Muscle layer of colon (tissue), 2 donors: ENCODE measurements around the gene INSYN2B.

ENCODE experiments used
- H3K27ac ChIP-seq: one replicate; pipeline ENCODE4 v1.7.0; 2013; ENCODE audit warnings: low read depth, mild to moderate bottlenecking, low read length, moderate library complexity
- H3K27me3 ChIP-seq, 2 donors: one replicate each; pipeline ENCODE4 v1.7.0; 2013; ENCODE audit warnings: low read length in 2 of 2, mild to moderate bottlenecking in 2 of 2; ENCODE audit not compliant: insufficient read depth in 2 of 2, control insufficient read depth in 1 of 2
- H3K36me3 ChIP-seq: one replicate; pipeline ENCODE4 v1.7.0; 2013; ENCODE audit warnings: mild to moderate bottlenecking, low read length; ENCODE audit not compliant: insufficient read depth
- H3K4me1 ChIP-seq: one replicate; pipeline ENCODE4 v1.7.0; 2013; ENCODE audit warnings: mild to moderate bottlenecking, low read length; ENCODE audit not compliant: insufficient read depth
- H3K4me3 ChIP-seq, 2 donors: one replicate each; pipeline ENCODE4 v1.7.0; 2013; ENCODE audit warnings: low read length in 2 of 2, low read depth in 1 of 2, mild to moderate bottlenecking in 1 of 2, moderate library complexity in 1 of 2
- H3K9ac ChIP-seq: one replicate; pipeline ENCODE4 v1.7.0; 2013; ENCODE audit warnings: low read length
- H3K9me3 ChIP-seq: one replicate; pipeline ENCODE4 v1.7.0; 2013; ENCODE audit warnings: mild to moderate bottlenecking, low read length
- donor health status: abdominal sarcoma.
- donor health status: Adenocarcinoma of cecum.

The INSYN2B gene

DNA sequence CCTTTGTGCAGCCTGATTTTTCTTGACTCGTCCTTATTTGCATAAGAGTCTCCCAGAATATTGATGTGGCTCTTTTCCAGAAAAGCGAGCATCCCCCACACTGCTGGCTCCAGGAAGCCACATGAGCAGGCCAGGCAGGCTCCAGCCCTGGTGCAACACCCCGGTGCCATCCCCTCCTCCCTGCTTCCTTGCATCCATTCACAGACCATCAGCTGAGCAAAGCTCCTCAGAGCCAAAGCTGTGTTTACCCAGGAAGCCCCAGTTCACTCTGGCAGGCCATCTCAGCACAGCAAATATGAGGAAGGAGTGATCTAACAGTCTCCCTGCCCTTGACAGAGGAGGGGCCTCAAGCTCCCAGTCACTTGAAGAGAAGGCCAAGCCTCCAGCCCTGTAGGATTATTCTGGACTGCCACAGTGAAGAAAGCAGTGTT, 34.4 kb downstream of the INSYN2B start:
- Histone ChIP-seq H3K27ac (no peak overlapping the region), H3K36me3 (no peaks in the 10 kb centered on the region), H3K9ac (no peak overlapping the region), H3K4me1 (no peaks in the 10 kb centered on the region), H3K4me3 (no peak overlapping the region), H3K27me3 (no peaks in the 10 kb centered on the region), H3K9me3 (no peaks in the 10 kb centered on the region)

DNA sequence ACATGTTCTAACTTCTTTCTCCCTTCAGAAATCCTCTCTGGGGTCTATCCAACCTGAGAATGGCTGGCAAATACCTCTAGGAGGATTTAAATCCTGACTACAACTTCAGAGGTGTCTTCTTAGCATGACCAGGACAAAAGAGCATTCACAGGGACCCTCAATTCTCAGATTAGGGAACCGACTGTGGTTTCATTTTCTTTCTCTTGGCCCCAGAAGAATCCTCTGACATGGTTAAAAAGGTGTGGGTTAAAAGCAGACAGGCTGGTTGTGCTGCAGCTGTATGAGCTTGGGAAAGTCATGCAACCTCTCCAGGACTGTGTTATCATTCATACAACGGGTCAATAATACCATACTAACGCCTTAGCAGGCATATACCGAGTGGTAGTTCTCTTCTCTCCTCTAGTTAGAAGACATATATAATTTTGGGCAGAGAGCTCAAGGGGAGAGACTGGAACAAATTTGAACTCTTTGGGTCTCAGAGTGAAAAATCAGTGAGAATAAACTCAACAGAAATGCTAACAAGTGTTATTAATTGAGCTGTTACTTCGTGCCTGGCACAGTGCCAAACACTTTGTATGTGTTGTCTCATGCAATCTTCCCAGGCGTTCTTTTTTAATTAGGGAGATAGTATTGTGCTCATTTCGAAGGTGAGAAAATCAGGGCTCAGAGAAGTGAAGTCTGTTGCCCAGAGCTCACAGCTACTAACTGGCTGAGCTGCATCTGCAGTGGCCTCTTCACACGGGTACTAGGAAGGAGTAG, 35.2 kb downstream of the INSYN2B start:
- no peaks in the 10 kb centered on the region for H3K4me1 ChIP-seq
- H3K36me3 ChIP-seq, result no peaks in the 10 kb centered on the region
- H3K27me3 ChIP-seq, result no peaks in the 10 kb centered on the region
- no peak overlapping the region for H3K4me3 ChIP-seq
- H3K27ac ChIP-seq, result no peak overlapping the region
- H3K9ac ChIP-seq, result no peak overlapping the region
- no peaks in the 10 kb centered on the region for H3K9me3 ChIP-seq

- H3K9ac ChIP-seq, result no peak overlapping the region
- no peaks in the 10 kb centered on the region for H3K4me1 ChIP-seq
- no peak overlapping the region for H3K27ac ChIP-seq
- H3K36me3 ChIP-seq, result no peaks in the 10 kb centered on the region
- H3K9me3 ChIP-seq, result no peaks in the 10 kb centered on the region
- no peaks in the 10 kb centered on the region for H3K27me3 ChIP-seq
- H3K4me3 ChIP-seq, result no peak overlapping the region
Measured at GRCh38 chr5:169944115-169944514, 36.2 kb downstream of the INSYN2B start.

DNA sequence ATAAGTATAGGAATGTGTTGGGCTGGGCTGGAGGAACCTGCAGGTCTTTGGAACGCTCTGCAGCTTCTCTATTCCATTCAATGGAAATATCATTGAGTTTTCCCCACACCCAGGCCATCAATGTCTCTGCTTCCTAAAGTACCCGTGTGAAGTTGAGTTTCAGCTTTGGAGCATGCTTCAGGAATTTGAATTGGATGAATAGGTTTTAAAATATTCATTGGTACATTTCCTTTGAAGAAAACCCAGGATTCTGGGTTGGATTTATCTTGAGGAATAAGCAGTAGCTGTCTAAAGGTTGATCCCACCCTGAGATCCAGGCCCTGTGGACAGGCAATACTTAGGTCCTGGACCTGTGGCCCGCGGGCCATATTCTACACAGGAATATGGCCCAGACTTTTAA, 37.3 kb downstream of the INSYN2B start:
- H3K27ac ChIP-seq, result no peak overlapping the region
- H3K4me3 ChIP-seq, result no peak overlapping the region
- H3K4me1 ChIP-seq, result no peaks in the 10 kb centered on the region
- no peaks in the 10 kb centered on the region for H3K27me3 ChIP-seq
- no peaks in the 10 kb centered on the region for H3K36me3 ChIP-seq
- H3K9me3 ChIP-seq, result no peaks in the 10 kb centered on the region
- H3K9ac ChIP-seq, result no peak overlapping the region

DNA sequence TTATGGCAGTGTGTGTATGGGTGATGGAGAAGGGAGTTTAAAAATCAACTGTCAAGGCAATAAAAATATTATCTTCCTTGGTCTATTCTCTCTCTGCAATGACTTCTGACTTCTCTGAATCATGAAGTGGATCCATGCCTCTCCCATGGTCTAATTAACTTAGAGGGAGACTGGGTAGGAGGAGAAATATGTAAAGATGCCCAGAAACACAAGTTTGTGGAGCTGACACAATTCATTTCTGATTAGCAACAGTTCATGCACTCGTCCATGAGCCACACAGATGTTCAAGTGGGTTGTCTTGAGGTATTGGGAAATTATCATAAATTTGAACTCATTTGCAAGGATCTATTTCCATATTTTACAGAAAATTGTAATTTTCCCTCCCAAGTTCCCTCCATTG, 38.1 kb downstream of the INSYN2B start:
- H3K9ac ChIP-seq, result no peak overlapping the region
- H3K36me3 ChIP-seq, result no peaks in the 10 kb centered on the region
- no peaks in the 10 kb centered on the region for H3K4me1 ChIP-seq
- H3K4me3 ChIP-seq, result no peak overlapping the region
- no peaks in the 10 kb centered on the region for H3K27me3 ChIP-seq
- H3K27ac ChIP-seq, result no peak overlapping the region
- no peaks in the 10 kb centered on the region for H3K9me3 ChIP-seq

GRCh38 chr5:169941542-169941941, 38.8 kb downstream of the INSYN2B start:
- no peaks in the 10 kb centered on the region for H3K36me3 ChIP-seq
- no peaks in the 10 kb centered on the region for H3K27me3 ChIP-seq
- no peaks in the 10 kb centered on the region for H3K4me1 ChIP-seq
- no peak overlapping the region for H3K4me3 ChIP-seq
- H3K27ac ChIP-seq, result no peak overlapping the region
- no peak overlapping the region for H3K9ac ChIP-seq
- H3K9me3 ChIP-seq, result no peaks in the 10 kb centered on the region

DNA sequence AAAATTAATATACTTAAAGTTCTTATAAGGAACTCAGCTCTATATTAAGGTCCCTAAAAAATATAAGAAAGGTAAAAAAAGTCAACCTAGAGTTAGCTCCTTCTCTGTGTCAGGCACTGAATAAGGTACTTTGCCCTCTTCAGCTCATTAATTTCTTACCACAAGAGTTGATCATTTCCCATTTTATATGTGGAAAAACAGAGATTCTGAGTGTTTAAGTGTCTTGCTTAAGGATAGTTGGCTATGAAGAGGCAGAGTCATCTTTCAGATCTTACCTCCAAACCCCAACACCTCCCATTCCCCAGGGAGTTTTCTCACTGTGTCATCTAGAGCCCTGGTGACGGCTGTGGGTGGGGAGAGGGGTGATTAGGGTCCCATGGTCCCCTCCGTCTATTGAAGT, 40.6 kb downstream of the INSYN2B start:
- Histone ChIP-seq H3K27ac (no peak overlapping the region), H3K27me3 (no peaks in the 10 kb centered on the region), H3K9me3 (no peaks in the 10 kb centered on the region), H3K36me3 (no peaks in the 10 kb centered on the region), H3K4me1 (no peaks in the 10 kb centered on the region), H3K9ac (no peak overlapping the region), H3K4me3 (no peak overlapping the region)

DNA sequence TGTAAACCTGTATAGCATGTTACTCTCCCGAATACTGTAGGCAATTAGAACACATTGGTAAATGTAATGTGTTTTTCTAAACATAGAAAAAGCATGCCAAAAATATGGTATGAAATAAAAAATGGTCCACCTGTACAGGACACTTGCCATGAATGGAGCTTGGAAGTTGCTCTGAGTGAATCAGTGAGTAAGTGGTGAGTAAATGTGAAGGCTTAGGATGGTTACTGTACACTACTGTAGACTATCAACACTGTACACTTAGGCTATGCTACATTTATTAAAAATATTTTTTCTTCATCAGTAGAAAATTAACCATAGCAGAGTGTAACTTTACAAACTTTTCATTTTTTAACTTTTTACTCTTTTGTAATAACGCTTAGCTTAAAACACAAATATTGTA, 41.9 kb downstream of the INSYN2B start:
- H3K9ac ChIP-seq, result no peak overlapping the region
- H3K9me3 ChIP-seq, result no peaks in the 10 kb centered on the region
- no peaks in the 10 kb centered on the region for H3K4me1 ChIP-seq
- no peak overlapping the region for H3K27ac ChIP-seq
- H3K27me3 ChIP-seq, result no peaks in the 10 kb centered on the region
- no peak overlapping the region for H3K4me3 ChIP-seq
- H3K36me3 ChIP-seq, result no peaks in the 10 kb centered on the region

DNA sequence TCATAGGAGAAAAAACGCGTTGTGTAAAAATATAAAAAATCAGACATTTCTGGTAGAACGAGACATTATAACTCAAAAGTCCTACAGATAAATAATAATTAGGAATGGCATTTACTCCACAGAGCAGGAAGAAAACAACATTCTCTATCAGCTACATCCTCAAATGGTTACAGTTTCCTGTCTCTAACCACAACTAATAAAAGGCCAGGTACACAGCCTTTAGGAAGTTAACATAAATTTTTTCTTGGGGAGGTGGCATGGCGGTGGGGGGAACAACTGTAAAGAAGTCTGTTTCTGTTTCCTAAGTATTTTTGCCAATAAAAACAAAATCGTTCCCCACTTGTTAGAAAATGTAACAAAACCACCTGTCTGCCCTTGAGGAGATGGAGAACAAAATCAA, 44.5 kb downstream of the INSYN2B start:
- Histone ChIP-seq H3K9me3 (no peaks in the 10 kb centered on the region), H3K4me3 (no peak overlapping the region), H3K9ac (no peak overlapping the region), H3K36me3 (no peaks in the 10 kb centered on the region), H3K27me3 (no peaks in the 10 kb centered on the region), H3K27ac (no peak overlapping the region), H3K4me1 (no peaks in the 10 kb centered on the region)

DNA sequence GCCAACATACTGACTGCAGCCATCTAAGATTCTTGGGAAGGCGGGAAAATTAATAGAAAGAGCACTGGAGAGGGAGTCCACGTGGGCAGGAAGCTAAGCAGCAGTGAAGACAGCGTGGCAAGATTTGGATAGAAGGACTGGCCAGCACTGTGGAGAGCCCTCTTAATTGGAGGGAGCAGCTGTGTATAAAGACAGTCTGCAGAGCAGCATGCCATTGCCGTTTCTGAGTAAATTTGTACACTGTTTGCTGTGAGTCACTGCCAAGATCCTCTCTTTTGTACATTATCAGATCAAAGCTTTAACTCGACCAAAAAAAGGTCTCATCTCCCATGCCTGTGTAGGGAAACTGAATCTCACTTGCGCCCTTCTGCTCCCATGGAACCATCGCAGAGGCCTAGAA, 45.3 kb downstream of the INSYN2B start:
- H3K4me1 ChIP-seq, result no peaks in the 10 kb centered on the region
- no peak overlapping the region for H3K27ac ChIP-seq
- H3K9me3 ChIP-seq, result no peaks in the 10 kb centered on the region
- no peaks in the 10 kb centered on the region for H3K27me3 ChIP-seq
- no peak overlapping the region for H3K4me3 ChIP-seq
- no peaks in the 10 kb centered on the region for H3K36me3 ChIP-seq
- H3K9ac ChIP-seq, result no peak overlapping the region

- H3K9ac ChIP-seq, result no peak overlapping the region
- H3K4me3 ChIP-seq, result no peak overlapping the region
- H3K36me3 ChIP-seq, result no peaks in the 10 kb centered on the region
- no peaks in the 10 kb centered on the region for H3K9me3 ChIP-seq
- H3K27ac ChIP-seq, result no peak overlapping the region
- no peaks in the 10 kb centered on the region for H3K27me3 ChIP-seq
- no peaks in the 10 kb centered on the region for H3K4me1 ChIP-seq
Measured at GRCh38 chr5:169933616-169934015, 46.7 kb downstream of the INSYN2B start.

DNA sequence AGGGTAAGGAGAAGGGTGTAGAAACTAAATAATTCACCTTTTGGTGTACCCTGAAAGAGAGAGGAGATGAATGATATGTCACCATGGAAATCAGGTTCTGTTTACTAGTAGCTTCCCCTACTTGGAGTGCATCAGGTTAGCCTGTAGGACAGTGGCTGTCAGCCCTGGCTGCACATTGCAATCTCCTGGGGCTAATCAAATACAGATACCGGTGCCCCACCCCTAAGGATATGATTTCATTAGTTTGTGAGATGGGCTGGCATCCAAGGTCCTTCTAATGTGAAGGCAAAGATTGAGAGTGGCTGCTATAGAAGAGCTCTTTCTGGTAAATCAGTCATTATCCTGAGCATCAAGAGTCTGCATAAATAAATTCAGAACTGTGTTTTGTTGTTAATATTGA, 47.2 kb downstream of the INSYN2B start:
- Histone ChIP-seq H3K9ac (no peak overlapping the region), H3K4me1 (no peaks in the 10 kb centered on the region), H3K27me3 (no peaks in the 10 kb centered on the region), H3K27ac (no peak overlapping the region), H3K36me3 (no peaks in the 10 kb centered on the region), H3K9me3 (no peaks in the 10 kb centered on the region), H3K4me3 (no peak overlapping the region)
